Measurements from ENCODE around the gene HEATR3.

Gene HEATR3

GRCh38 chr16:50102051-50102746, 36.4 kb downstream of the HEATR3 start:
- H3F3A ChIP-seq (ENCODE audit: control insufficient read depth, insufficient read depth), result no peaks in the 10 kb centered on the region
- no peaks in the 10 kb centered on the region for H3K79me2 ChIP-seq (ENCODE audit: control insufficient read depth, low read length)
- H3K36me3 ChIP-seq (ENCODE audit: control insufficient read depth, low read length), result peaks cover 55% of the 10 kb centered on the region
- no peaks in the 10 kb centered on the region for H4K20me1 ChIP-seq (ENCODE audit: control insufficient read depth, insufficient read depth, low read depth, low read length)
- no peaks in the 10 kb centered on the region for H3K9me3 ChIP-seq (ENCODE audit: control insufficient read depth, insufficient read depth, low read length)
- H3K4me2 ChIP-seq (ENCODE audit: low read length), result no peak overlapping the region
- H3K9me2 ChIP-seq (replicated peaks; ENCODE audit: control insufficient read depth, low read length), result no peaks in the 10 kb centered on the region
- H3K4me1 ChIP-seq (ENCODE audit: control insufficient read depth, low read length), result no peaks in the 10 kb centered on the region
- H3K4me3 ChIP-seq (ENCODE audit: low read length), result no peak overlapping the region
- H3K27me3 ChIP-seq (ENCODE audit: control insufficient read depth, low read length), result no peaks in the 10 kb centered on the region
- H3K27ac ChIP-seq (ENCODE audit: low read depth, low read length), result no peak overlapping the region
- TF ChIP-seq EZH2phosphoT487 (IDR thresholded peaks at IDR 0.05; ENCODE audit: borderline replicate concordance, low read length) (no peak), CTCF (IDR thresholded peaks at IDR 0.05; ENCODE audit: low read depth, low read length, poor library complexity, severe bottlenecking) (no peak)

GRCh38 chr16:50103764-50104163, 38.0 kb downstream of the HEATR3 start:
- no peak overlapping the region for H3K27ac ChIP-seq (ENCODE audit: low read depth, low read length)
- peaks cover 55% of the 10 kb centered on the region for H3K36me3 ChIP-seq (ENCODE audit: control insufficient read depth, low read length)
- no peaks in the 10 kb centered on the region for H3K9me3 ChIP-seq (ENCODE audit: control insufficient read depth, insufficient read depth, low read length)
- no peak overlapping the region for H3K4me3 ChIP-seq (ENCODE audit: low read length)
- H4K20me1 ChIP-seq (ENCODE audit: control insufficient read depth, insufficient read depth, low read depth, low read length), result no peaks in the 10 kb centered on the region
- no peaks in the 10 kb centered on the region for H3F3A ChIP-seq (ENCODE audit: control insufficient read depth, insufficient read depth)
- TF ChIP-seq EZH2phosphoT487 (IDR thresholded peaks at IDR 0.05; ENCODE audit: borderline replicate concordance, low read length), result no peak
- TF ChIP-seq CTCF (IDR thresholded peaks at IDR 0.05; ENCODE audit: low read depth, low read length, poor library complexity, severe bottlenecking), result no peak
- no peaks in the 10 kb centered on the region for H3K79me2 ChIP-seq (ENCODE audit: control insufficient read depth, low read length)
- H3K27me3 ChIP-seq (ENCODE audit: control insufficient read depth, low read length), result no peaks in the 10 kb centered on the region
- no peaks in the 10 kb centered on the region for H3K9me2 ChIP-seq (replicated peaks; ENCODE audit: control insufficient read depth, low read length)
- H3K4me1 ChIP-seq (ENCODE audit: control insufficient read depth, low read length), result no peaks in the 10 kb centered on the region
- H3K4me2 ChIP-seq (ENCODE audit: low read length), result no peak overlapping the region

- Histone ChIP-seq H3K79me2 (ENCODE audit: control insufficient read depth, low read length) (no peaks in the 10 kb centered on the region), H3K36me3 (ENCODE audit: control insufficient read depth, low read length) (no peaks in the 10 kb centered on the region), H3K27ac (ENCODE audit: low read depth, low read length) (no peak overlapping the region), H3K27me3 (ENCODE audit: control insufficient read depth, low read length) (no peaks in the 10 kb centered on the region), H3K4me2 (ENCODE audit: low read length) (no peak overlapping the region), H3K9me2 (replicated peaks; ENCODE audit: control insufficient read depth, low read length) (no peaks in the 10 kb centered on the region), H4K20me1 (ENCODE audit: control insufficient read depth, insufficient read depth, low read depth, low read length) (no peaks in the 10 kb centered on the region), H3K4me1 (ENCODE audit: control insufficient read depth, low read length) (no peaks in the 10 kb centered on the region), H3K4me3 (ENCODE audit: low read length) (no peak overlapping the region), H3F3A (ENCODE audit: control insufficient read depth, insufficient read depth) (no peaks in the 10 kb centered on the region), H3K9me3 (ENCODE audit: control insufficient read depth, insufficient read depth, low read length) (no peaks in the 10 kb centered on the region)
- no peak for TF ChIP-seq EZH2phosphoT487 (IDR thresholded peaks at IDR 0.05; ENCODE audit: borderline replicate concordance, low read length)
- no peak for TF ChIP-seq CTCF (IDR thresholded peaks at IDR 0.05; ENCODE audit: low read depth, low read length, poor library complexity, severe bottlenecking)
Observed at GRCh38 chr16:50114357-50115129, 48.8 kb downstream of the HEATR3 start.

All from DOHH2 (cell line).